ENCODE results near the gene CRYBG3.
"Not testable (repeated sequence)": the region's sequence is repeated elsewhere in the genome, so short reads cannot be mapped to it uniquely, and the experiment has no call there.

CRYBG3 gene
- 64.0 to 177 (median 120) reads per million in 17 experiments for total RNA-seq

DNA sequence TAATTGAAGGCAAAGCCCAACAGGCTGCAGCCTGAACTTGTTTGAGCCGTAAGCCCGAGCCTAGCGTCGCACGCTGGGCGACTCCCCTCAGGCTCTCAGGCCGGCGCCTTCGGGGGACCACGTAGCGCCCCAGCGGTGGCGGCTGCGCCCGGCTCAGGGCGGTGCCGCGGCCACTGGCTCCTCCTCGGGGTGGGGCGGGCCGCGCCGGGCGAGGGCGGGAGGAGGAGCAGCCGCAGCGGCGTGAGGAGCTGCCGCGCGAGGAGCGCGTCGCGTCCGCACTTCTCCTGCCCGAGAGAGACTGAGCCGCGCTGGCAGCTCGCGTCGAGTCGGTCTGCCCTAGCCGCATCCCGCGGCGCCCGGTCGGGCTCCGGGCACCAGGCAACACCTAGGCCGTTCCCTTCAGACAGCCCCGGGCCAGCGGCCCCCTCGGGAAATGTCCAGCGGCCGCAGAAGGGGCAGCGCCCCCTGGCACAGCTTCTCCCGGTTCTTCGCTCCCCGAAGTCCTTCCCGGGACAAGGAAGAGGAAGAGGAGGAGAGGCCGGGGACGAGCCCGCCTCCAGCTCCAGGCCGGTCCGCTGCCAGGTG, at the start of gene CRYBG3:
Gene CRYBG3, plus strand, starts transcription at position 238 of the 585 bp plus-strand sequence. Its CDS starts 196 bp downstream, at position 434.
- DNase-seq: peak; percentile 92 to 97 (median 94)

DNA sequence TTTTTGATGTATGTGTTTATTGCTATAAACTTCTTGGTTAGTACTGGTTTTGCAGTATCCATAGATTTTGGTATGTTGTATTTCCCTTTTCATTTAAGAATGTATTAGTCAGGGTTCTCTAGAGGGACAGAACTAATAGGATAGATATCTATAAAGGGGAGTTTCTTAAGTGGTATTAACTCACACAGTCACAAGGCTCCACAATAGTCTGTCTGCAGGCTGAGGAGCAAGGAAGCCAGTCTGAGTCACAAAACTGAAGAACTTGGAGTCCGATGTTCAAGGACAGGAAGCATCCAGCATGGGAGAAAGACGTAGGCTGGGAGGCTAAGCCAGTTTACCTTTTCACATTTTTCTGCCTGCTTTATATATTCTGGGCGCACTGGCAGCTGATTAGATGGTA, 48.9 kb upstream of the CRYBG3 start:
- no peak for DNase-seq

DNA sequence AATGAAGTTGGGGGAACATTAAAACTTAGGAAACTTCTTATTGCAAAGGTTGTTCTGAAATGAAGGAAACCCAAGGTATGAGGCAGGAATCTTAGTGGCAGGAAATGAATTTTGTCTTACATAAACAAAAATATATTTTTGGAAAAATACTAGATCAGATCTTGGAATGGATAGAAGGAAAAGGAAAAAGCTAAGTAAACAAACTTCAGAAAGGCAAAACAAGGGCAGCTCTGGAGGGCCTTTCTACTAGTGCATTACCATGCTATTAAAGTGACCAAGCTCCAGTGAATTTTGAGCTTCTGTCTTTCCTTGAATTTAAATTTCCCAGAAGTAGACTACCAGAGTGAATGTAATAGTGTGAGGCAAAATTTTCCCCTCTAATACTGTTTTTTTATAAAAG, 43.7 kb upstream of the CRYBG3 start:
- no peak for DNase-seq

DNA sequence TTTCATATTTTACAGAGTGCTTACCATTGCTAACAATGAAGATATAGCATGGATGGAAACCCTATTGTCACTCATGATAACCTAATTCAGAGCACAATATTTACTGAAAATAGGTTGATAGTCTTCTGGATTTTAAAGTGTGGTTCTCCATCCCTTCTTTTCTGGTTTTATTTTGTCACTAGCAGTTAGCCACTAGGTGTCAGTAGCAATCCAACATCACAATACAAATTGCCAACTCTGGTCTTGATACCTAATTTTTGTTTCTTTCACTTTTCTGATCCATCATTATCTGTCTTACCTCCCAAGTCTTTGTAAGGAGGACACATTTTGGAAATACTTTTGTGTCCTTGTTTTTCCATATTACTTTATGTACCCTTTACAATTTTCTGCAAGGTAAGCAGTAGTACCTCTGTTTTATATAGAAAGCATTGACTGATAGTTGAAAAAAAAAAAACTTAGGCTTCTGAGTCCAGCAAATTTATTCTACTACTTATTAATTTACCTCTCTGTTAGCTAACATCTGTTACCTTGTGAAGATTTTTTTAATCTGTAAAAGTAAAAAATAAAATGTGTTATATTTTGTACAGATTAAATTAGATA, 28.3 kb upstream of the CRYBG3 start:
- DNase-seq: peak; percentile 38 to 75 (median 58)

DNA sequence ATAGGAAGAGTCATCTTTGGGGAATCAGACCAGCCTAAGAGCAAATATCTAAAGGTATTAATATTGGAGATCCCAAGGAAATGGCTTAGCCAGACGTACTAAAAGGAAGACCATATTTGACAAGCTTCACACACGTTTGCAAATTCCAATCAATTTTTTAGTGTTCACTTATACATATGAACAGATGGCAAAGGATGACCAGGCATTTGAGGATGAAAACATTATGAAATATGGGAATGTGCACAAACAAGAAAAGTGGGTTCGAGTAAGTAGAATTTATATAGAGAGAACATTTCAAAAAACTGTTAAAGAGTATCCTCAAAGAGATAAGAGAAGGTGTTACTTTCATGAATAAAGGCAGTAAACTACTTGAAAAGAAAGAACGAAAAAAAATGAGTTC, 25.9 kb upstream of the CRYBG3 start:
- DNase-seq: no peak

DNA sequence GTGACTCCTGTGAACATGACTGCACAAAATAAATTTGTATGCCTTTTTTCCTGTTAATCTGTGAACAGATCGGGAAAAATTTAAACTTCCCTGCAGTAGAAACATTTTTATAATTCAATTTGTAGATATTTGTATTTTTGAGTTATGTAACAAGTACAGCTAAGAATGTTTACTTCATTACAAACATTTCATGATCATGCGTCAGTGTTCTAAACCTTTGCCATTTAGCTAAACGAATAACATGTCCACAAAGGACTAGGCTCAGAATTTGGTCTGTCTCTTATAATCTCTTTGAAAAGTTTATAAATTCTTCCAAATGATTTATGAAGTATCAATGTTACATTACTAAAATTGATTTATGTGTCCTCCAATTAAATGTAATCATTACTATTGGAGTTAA, 17.3 kb upstream of the CRYBG3 start:
- DNase-seq: no peak

DNA sequence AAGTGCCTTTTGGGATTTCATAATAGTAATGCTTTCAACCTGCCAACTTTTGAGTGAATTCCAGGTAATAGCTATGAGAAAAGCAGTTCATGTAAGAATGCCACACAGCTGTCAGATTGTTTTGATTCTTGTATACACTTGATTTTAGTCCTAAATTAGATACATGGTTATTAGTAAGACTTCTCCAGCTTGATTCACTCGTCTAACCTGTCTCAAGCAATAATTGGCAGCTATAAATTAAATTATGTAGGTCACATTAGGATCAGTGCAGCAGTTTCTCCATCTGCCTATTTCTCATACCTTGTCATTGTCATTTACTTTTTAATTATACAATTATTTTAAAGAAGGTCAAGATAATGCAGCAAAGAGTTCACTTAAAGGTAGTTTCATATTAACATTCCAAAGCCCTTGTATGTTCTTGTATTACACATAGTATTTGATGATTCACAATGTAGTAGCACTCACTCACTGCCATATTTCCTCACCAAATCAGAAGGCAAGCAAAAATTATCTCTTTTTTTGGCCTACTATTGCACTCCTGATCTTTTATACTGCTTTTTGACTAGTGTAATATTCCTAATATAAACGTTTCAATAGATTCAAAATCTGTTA, 10.9 kb upstream of the CRYBG3 start:
- DNase-seq: no peak

DNA sequence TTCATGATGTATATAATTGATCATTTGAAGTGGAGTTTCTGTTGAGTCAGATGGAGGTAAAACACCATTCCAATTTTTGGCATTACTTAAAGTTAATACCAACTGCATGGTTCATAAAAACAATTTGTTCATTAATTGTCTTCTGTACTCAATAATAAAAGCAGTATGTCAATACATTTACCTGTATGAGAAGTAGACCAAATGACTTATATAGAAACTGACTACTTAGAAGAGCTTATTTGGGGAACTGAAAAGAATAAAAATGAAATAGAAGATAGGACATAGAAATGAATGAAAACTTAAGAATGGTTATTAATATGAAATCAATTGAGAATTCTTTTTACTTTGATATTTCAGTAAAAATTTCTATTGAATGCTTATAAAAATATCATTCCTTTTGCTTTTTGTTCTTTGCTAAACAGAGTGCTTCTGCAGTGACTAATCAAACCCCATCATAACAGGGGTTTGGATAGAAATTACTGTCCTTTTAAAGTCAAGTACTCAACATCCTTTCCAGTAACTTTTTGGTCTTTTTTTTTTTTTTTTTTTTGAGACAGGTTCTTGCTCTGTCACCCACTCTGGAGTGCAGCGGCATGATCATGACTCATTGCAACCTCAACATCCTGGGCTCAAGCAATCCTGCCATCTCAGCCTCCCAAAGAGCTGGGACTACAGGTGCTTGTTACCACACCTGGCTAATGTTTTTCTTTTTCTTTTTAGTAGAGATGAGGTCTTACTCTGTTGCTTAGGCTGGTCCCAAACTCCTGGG, 6.5 kb upstream of the CRYBG3 start:
- DNase-seq: no peak

DNA sequence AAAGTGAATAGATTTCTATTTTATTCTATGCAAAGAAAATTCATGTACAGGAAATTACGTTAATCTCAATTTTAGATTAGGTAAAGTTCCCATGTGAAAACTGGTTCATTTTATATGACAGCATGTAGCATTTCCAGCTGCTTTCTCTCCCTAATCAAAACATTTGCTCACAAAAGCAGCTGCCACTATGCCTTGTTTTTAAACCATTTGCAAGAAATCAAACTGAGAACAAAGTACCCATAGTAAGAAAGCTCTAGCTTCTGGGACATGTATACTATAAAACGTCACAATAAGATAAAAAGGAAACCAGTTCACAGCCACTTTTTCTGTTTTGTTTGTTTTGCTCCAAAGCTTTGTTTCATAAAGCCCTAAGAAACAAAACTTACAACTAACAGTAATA, 5.0 kb upstream of the CRYBG3 start:
- no peak for DNase-seq

DNA sequence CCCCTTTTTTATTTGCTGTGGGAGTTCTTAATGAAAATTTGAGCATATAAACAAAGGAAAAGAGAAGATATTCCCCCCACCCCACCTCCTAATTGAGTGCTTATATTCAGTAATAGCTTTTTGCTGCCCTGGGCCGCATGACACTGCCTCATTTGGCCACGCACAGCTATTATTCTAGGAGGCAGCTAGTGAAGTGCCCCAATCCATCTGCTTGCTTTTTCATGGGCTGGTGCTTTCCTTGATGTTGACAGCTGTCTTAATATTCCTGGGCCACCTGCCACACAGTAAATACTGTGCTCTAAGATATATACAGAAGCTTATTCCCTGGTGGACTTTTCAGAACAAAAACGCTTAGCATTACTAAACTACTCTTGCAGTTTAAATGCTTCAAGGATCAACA, 3.8 kb upstream of the CRYBG3 start:
- no peak for DNase-seq

DNA sequence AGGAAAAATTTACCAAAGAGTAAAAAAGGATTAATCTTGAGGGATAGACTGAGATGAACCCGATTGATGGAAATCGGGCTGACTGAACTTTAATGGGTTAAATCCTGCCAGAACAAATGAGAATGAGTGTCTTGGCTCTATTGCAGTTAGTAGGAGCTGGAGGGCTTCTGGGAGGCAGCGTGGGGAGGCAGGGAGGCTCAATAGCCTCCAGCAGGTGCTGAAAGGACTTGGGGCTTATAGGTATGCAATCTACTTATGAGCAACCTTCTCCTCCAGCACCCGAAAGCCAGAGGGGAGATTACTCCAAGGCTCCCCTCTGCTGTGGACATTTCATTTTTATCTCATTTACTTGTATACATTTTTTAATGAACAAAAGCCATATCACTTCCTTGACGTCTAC, 1.0 kb upstream of the CRYBG3 start:
- DNase-seq: no peak

DNA sequence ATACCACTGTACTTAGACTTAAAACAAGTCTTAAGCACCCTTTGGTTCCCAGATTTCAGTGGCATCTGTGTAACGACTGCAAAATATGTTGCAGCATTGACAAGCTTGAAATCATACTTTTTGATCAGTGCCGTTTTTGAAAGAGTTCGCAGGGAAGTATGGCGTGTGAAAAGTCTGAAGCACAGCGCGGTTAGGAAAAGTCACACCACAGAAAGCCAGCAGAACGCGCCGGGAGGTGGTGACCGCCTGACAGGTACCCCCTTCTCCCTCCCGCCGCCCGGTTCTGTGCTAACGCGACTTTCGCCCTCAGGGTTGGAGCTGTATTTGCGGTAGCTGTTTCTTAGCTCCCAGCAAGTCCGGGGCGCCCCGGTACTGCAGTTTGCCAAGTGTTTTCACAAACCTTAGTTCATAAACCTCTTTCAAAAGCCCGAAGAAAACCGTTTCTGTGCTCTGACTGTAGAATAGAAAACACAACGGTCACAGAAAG, 481 bp upstream of the CRYBG3 start:
- DNase-seq: peak in 1 of 4 experiments; percentile 73

DNA sequence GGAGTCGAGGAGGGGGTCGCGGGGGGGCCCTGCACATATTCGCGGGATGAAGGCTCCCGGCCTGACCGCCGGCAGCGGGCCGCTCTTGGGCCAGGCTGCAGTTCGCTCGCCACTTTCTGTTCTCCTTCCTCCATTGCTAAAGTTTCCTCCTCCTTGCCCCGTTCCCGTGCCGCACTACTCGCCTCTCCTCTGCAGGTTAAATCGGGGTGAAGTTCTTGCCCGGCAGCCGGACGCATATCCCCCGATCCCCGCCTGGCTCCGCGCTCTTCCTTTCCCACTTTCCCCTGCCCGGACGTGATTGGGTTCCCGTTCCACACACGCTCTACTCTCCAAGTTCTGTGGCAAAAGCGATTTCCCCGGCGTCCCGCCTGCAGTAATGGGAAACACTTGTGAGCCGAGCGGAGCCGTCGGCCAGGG, 556 bp downstream of the CRYBG3 start:
- DNase-seq: peak; percentile 57 to 71 (median 60)

DNA sequence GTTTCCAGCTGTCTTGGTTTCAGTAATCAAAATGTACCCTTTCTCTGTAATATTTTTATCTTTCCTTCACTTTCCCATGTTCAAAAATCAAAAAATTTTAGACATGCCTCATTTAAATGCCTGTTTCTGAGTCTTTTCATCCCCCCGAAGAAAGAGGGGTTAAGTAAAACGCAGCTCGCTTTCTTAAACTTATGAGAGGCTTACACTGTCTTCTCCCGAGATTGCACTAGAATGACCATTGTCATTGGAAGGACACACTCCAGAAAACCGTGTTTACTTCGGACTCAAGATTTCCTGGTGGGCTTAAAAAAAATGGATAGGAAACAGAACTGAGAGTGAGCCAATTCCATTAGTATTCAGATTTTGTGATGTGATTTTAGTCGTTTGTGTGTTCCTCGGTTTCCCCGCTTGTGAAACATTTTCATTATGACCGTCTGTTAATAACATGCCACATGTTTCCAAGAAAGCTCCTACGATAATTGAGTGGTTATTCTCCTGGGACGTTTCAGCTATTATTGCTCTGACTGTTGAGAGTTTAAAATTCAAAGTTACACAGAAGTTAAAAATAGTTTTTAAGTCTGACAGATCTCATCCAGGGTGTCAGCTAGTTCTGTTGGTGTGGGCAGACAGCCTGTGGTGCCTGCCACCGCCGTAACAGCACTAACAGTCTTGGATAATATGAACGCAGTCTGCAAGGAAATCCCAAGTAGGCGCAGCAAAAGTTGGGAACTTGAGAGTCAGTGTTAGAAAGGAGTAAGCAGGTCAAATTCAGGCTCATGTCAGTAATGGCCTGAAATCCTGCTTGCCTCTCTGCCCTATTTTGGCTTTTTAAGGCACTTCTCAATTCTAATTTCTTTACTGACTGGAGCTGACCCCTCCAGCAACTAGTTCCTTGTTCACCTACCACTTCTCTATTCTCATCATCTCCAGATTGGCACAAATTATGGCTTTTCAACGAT, 1.5 kb downstream of the CRYBG3 start:
- DNase-seq: peak; percentile 4 to 50 (median 34)

DNA sequence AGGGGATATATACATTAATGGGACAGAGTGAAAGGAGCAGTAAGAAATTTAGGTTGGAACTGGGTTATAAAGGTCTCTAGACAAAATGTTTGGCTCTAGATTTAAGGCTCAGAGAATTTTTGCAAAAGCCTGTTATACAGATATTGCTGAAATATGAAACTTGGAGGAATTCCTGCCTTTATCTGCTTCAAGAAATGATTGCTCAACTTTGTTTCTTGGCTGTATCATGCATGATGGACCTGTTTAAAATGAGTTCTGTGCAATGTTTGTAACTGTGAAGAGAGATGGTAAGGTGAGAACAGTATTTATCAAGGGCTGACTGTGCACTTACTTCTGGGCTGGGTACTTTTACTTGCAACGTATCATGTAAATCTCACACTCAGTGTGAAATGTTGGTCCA, 3.3 kb downstream of the CRYBG3 start:
- DNase-seq: no peak

DNA sequence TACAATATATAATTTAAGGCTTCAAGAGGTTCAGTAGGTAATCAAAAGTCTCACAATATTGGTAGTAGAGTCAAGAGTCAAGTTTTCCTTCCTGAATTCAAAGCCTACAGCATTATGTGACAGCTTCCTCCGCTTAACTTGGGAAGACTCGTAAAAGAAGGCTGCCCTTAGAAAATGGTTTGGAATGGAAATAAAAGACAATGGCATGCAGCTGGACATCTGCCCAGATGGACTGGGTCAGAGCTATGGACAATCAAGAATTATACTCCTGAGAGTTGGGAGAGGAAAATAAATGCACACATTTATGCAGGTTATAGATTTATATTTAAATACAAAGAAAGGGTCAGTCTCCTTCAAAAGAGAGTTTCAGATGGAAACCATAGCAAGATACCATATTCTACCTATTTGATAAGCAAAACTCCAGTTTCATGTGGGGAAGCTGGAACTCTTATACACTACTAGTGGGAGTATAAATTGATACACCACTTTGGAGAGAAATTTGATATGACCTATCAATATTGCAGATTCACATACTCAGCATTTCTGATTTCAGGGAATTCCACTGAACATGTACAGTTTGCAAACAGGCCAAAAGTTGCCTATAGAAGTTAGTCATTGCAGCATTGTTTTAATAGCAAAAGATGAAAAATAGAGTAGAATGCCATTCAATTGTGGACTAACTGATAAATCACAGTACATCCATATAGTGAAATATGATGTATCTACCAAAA, 6.1 kb downstream of the CRYBG3 start:
- no peak for DNase-seq

DNA sequence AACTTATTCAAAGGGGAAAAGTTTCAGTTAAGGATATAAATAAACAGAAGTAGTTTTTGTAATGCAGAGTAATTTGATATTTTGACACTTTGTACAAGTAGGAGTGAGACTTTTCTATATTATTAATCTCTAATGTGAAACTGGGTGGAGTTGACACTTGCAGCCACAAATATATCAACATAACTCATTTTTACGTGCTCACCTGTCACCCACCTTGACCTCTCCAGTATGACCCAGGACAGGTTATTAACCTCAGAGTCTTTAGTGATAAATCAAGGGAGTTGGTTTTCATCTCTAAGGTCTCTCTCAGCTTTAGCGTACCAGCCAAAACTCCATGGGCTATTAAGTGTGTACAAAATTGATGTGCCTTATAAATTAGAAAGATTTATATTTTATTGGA, 7.4 kb downstream of the CRYBG3 start:
- no peak for DNase-seq

DNA sequence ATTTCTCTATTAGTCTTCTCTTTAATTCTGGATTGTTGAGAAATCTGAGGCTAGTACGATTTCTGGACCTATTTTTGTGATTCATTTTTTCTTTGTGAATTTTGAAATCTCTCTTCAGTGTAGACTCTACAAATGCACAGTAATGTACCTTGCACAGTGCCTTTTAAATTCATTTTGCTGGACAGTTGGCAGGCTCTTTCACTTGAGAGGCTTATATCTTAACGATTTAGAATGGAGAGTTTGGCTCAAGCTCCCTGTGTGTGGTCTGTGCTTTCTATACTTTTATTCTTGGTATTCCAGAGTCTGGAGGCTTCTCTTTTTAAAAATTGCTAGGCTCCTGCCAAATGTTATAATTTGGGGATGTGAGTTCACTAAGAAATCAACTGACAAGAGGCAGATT, 8.8 kb downstream of the CRYBG3 start:
- no peak for DNase-seq

DNA sequence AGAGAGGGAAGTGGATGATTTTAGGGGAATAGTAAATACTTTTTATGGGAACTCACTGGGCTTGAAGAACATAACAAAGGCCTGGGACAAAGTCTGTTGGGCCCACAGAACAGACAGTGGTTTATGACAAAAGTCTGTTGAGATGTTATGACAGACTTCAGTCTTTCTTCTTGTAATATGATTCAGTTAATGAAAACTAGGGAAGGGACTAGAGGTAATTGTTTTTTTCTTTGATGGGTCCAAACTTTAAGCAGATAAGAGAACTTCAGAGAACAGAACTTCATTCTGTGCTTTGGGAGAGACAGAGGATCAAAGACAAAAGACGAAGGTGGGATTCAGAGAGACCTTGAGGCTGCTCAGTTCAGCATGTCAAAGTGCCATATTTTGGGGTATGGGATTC, 9.3 kb downstream of the CRYBG3 start:
- no peak for DNase-seq

DNA sequence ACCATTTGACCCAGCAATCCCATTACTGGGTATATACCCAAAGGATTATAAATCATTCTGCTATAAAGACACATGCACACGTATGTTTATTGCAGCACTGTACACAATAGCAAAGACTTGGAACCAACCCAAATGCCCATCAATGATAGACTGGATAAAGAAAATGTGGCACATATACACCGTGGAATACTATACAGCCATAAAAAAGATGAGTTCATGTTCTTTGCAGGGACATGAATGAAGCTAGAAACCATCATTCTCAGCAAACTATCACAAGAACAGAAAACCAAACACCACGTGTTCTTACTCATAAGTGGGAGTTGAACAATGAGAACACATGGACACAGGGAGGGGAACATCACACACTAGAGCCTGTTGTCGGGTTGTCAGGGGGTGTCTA, 11.4 kb downstream of the CRYBG3 start:
- not testable (repeated sequence) for DNase-seq

DNA sequence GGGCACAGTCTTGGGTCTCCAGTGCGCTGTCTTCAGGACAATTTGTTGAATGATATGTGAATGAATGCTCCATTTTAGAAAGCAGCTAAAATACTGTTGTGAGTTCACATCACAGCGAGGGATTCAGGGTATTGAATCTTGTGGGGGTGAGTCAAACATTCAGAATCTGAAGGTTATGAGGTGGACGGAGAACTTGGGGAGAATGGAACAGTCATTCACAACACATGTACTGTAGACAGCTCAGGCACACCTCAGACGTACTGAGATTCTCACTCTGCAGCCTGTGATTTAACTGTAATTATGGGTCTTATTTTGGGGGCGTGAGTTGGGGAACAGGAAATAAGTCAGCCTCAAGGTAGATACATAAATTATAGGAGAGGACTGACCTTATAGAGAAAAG, 13.9 kb downstream of the CRYBG3 start:
- DNase-seq: no peak
